Neural crest cell (in vitro differentiated cells): ENCODE data around the gene BMP7. TPM values are rescaled to one million over a fixed set of nuclear protein-coding genes. Genes with fewer than 3 reads are reported as not detected.
A peak's percentile ranks its signal among the peaks of the same experiment; 100 is the strongest.

Experiments
- DNase-seq: peaks from one replicate; pipeline ENCODE4 v3.0.0; 2021; ENCODE audit warnings: low read depth, mixed read lengths, low spot score
- H3K27ac Mint-ChIP-seq: one replicate; pipeline ENCODE4 v1.8.0; 2021; ENCODE audit warnings: mild to moderate bottlenecking, mixed read lengths; ENCODE audit not compliant: unreplicated experiment
- H3K27me3 Mint-ChIP-seq: 2 replicates; pipeline ENCODE4 v1.8.0; 2021; ENCODE audit warnings: low read depth, mild to moderate bottlenecking, mixed read lengths
- H3K36me3 Mint-ChIP-seq: 2 replicates; pipeline ENCODE4 v1.8.0; 2021; ENCODE audit warnings: low read depth, mild to moderate bottlenecking, mixed read lengths
- H3K4me1 Mint-ChIP-seq: 2 replicates; pipeline ENCODE4 v1.8.0; 2021; ENCODE audit warnings: mixed read lengths
- H3K4me3 Mint-ChIP-seq: one replicate; pipeline ENCODE4 v1.8.0; 2021; ENCODE audit warnings: mild to moderate bottlenecking, mixed read lengths
- H3K9me3 Mint-ChIP-seq: 2 replicates; pipeline ENCODE4 v1.8.0; 2021; ENCODE audit warnings: mixed read lengths
- total RNA-seq: library from RNA; stranded (reverse); gene quantifications from 2 replicates; pipeline ENCODE4 v1.2.1, GENCODE V29; 2021
- TF ChIP-seq, protein P1 (sequence below): fragments of 200-600 bp; sonication (generic); conservative IDR thresholded peaks from 2 replicates; pipeline ENCODE4 v1.5.0; 2021; ENCODE audit warnings: antibody characterized with exemption, mild to moderate bottlenecking

The BMP7 gene
- total RNA-seq, 1 donor from 2014 or later = 13.8 TPM

DNA sequence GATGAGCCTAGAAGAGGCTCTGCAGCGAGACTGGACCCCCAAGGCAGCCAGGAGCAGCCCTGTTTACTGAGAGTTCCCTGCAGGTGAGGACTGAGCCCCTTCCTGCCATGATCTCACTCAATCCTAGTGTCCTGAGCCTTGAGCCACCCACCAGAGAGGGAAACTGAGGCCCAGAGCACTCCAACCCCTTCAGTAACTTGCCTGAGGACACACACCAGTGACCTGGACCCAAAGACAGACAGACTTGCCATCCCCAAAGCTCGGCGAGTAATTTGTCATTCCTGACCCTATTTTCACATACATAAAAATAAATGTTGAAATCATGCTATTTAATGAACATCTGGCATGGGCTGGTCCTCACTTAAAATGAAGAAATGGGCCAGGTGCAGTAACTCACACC is 16.7 kb downstream of the BMP7 start:
- no peak overlapping the region for H3K4me3 Mint-ChIP-seq
- no peak for DNase-seq
- no peaks in the 10 kb centered on the region for H3K27me3 Mint-ChIP-seq
- TF ChIP-seq, protein P1, sequence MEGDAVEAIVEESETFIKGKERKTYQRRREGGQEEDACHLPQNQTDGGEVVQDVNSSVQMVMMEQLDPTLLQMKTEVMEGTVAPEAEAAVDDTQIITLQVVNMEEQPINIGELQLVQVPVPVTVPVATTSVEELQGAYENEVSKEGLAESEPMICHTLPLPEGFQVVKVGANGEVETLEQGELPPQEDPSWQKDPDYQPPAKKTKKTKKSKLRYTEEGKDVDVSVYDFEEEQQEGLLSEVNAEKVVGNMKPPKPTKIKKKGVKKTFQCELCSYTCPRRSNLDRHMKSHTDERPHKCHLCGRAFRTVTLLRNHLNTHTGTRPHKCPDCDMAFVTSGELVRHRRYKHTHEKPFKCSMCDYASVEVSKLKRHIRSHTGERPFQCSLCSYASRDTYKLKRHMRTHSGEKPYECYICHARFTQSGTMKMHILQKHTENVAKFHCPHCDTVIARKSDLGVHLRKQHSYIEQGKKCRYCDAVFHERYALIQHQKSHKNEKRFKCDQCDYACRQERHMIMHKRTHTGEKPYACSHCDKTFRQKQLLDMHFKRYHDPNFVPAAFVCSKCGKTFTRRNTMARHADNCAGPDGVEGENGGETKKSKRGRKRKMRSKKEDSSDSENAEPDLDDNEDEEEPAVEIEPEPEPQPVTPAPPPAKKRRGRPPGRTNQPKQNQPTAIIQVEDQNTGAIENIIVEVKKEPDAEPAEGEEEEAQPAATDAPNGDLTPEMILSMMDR = no peak
- no peak overlapping the region for H3K27ac Mint-ChIP-seq
- H3K36me3 Mint-ChIP-seq = no peaks in the 10 kb centered on the region
- H3K4me1 Mint-ChIP-seq = peaks cover 37% of the 10 kb centered on the region
- H3K9me3 Mint-ChIP-seq = peaks cover 2% of the 10 kb centered on the region

DNA sequence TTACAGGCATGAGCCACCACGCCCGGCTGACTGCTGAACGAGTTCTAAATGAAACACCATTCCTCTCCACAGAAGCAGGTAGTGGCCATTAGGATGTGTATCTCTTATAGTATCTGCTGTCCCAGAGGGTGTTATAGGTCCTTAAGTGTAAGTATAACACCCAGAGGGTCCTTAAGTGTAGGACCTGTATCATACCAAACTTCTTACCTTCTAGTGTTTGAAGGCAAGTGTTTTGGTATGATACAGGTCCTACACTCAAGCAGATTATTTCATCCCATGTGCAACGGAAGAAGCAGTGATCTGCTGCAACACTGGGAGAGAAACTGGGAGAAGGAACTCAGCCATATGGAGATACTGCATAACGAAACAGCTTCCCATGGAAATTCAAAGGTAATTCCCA is 17.4 kb downstream of the BMP7 start:
- TF ChIP-seq, protein P1 = no peak
- Mint-ChIP-seq H3K27ac (no peak overlapping the region), H3K27me3 (no peaks in the 10 kb centered on the region), H3K9me3 (peaks cover 2% of the 10 kb centered on the region), H3K4me1 (peaks cover 35% of the 10 kb centered on the region), H3K36me3 (no peaks in the 10 kb centered on the region), H3K4me3 (no peak overlapping the region)
- DNase-seq = no peak

DNA sequence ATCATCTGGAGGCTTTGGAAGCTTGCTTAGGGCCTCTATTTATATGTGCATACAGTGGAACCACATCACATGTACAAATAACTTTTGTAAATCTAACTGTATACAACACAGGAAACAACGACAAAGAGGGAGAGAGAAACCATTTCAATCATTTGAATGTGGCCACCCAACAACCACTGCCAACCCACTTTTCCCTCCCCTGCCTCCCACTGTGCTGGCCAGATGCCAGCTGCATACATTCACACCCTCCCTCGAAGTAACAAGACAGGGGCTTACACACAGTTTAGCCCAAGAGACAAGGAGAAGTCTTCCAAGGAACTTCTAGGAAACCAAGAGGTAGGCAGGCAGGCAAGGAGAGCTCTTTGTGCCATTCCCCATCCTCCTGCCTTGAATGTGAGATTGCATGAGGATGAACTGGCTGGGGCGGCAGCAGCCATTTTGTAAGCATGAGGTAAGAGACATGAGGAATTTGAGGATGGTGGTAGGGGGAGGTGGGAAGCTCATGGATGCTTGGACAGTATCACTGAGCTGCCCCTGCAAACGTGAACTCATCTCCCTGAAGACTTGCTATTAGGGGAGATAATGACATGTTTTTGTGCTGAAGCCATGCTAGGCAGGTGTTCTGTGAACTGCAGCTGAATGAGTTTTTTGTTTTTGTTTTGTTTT is 18.2 kb downstream of the BMP7 start:
- TF ChIP-seq, protein P1 = no peak
- Mint-ChIP-seq H3K4me1 (peaks cover 39% of the 10 kb centered on the region), H3K9me3 (peaks cover 2% of the 10 kb centered on the region), H3K36me3 (no peaks in the 10 kb centered on the region), H3K4me3 (no peak overlapping the region), H3K27ac (no peak overlapping the region), H3K27me3 (no peaks in the 10 kb centered on the region)
- no peak for DNase-seq

DNA sequence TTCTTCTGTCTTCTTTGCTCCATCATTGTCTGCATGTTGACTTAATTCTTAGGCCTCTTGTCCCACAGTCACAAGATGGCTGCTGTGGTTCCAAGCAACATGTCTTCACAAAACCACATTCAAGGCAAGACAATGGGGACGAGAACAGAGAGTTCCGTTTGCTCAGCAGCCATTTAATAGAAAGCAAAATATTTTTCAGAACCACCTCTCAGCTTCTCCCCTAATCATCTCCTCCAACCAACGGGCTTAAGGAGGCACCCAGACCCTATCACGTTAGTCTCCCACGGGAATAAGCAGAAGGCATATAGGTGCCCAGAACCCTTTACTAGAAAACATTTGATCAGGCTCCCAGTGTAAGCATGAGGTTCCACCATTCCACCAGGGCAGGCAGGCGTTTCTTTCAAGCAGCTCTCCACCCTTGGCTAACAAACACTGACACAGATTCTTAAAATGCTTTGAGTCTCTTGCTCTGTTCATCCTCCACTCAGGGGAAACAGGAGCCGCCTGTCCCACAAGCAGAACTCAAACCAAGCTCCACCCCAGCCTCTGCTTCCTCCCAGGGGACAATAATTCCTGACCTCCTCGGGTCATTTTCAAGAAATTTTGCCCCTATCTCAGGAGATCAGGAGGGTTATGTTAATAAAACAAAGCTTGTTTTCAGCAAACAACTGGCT is 19.0 kb downstream of the BMP7 start:
- H3K9me3 Mint-ChIP-seq = peaks cover 2% of the 10 kb centered on the region
- H3K4me1 Mint-ChIP-seq = peaks cover 31% of the 10 kb centered on the region
- no peaks in the 10 kb centered on the region for H3K36me3 Mint-ChIP-seq
- DNase-seq = no peak
- peak overlapping the region; percentile 57 for H3K27ac Mint-ChIP-seq
- H3K27me3 Mint-ChIP-seq = no peaks in the 10 kb centered on the region
- no peak overlapping the region for H3K4me3 Mint-ChIP-seq
- TF ChIP-seq, protein P1 = no peak

DNA sequence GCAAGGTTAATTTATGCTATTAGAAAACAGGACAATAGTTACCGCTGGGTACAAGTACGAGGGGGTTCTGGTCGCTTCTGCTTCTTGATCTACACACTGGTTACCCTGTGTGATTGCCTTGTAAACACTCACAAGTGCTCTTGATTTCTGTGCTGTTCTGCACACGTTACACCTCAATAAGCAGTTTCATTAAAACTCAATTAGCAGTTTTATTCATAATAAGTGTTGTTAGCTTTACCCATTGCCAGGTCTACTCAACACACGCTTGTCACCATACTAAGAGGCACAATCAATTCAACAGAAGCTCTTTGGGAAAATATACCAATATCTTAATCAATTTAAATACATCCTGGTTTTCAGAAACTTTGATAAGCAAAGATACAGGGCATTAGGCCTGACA is 20.4 kb downstream of the BMP7 start:
- TF ChIP-seq, protein P1 = no peak
- peaks cover 4% of the 10 kb centered on the region for H3K36me3 Mint-ChIP-seq
- DNase-seq = no peak
- H3K4me3 Mint-ChIP-seq = no peak overlapping the region
- H3K9me3 Mint-ChIP-seq = peaks cover 2% of the 10 kb centered on the region
- H3K27me3 Mint-ChIP-seq = no peaks in the 10 kb centered on the region
- peaks cover 32% of the 10 kb centered on the region for H3K4me1 Mint-ChIP-seq
- no peak overlapping the region for H3K27ac Mint-ChIP-seq
